Left kidney (tissue), 8 donors: ENCODE data around the gene CAMK2G. TPM values are rescaled to one million over a fixed set of nuclear protein-coding genes. Genes with fewer than 3 reads are reported as not detected.
"Not testable (repeated sequence)": the region's sequence is repeated elsewhere in the genome, so short reads cannot be mapped to it uniquely, and the experiment has no call there.

Source experiments
- DNase-seq: peaks from one replicate; pipeline ENCODE4 v3.0.0-alpha.2; 2013
- long read RNA-seq, 8 donors: transcript quantifications; one replicate each; lab custom pipeline, GENCODE V29; 2026
- polyA plus RNA-seq: library from polyadenylated mRNA; unstranded; fragments of 120-200 nt; gene quantifications from one replicate; pipeline ENCODE4 v1.2.1, GENCODE V29; 2013; ENCODE audit not compliant: insufficient read length

CAMK2G gene
- polyA plus RNA-seq, result 32.6 TPM
- long read RNA-seq, donor 1, partial matches to known transcripts, result 0 of 1 reads
- long read RNA-seq, donor 1, other reads (novel, unspliced or antisense), result 0 of 1 reads
- long read RNA-seq, donor 2, result 0 reads
- long read RNA-seq, donor 3, partial matches to known transcripts, result 0 of 2 reads
- long read RNA-seq, donor 3, other reads (novel, unspliced or antisense), result 0 of 2 reads
- long read RNA-seq, donor 4, result 0 reads
- long read RNA-seq, donor 5, result 0 reads
- long read RNA-seq, donor 6, result 0 reads
- long read RNA-seq, donor 7, result 0 reads
- long read RNA-seq, donor 8, partial matches to known transcripts, result 0 of 1 reads
- long read RNA-seq, donor 8, other reads (novel, unspliced or antisense), result 0 of 1 reads

GRCh38 chr10:73874267-73875138, at the start of gene CAMK2G:
Gene CAMK2G (minus strand): TSS chr10:73874555. CDS start chr10:73874461, 94 bp downstream.
- peak; percentile 65 for DNase-seq

GRCh38 chr10:73922864-73923133, 48.4 kb upstream of the CAMK2G start:
- no peak for DNase-seq

GRCh38 chr10:73922007-73922863, 47.9 kb upstream of the CAMK2G start:
- DNase-seq, result no peak

DNA sequence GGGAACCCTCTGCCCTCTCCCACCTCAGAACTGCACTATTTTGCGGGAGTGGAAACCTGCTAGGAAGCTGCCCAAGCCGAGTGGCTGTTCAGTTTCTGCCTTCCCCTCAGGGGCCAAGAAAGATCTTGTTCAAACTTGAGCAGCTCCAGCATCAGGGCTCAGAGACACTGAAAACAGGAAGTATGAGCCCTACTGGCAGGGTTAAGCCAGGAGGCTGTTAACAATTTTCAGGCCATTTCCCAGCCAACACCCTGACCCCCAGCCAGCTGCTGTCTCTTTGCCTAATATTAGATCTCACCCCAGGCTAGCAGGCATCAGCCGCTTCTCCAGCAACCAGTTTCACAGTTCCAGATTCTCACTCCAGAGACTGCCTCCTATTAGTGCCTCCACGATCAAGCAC, 45.7 kb upstream of the CAMK2G start:
- DNase-seq, result no peak

GRCh38 chr10:73919481-73919880, 45.1 kb upstream of the CAMK2G start:
- DNase-seq, result not testable (repeated sequence)

- DNase-seq, result no peak
Measured at GRCh38 chr10:73917566-73918305, 43.4 kb upstream of the CAMK2G start.

GRCh38 chr10:73916761-73917470, 42.6 kb upstream of the CAMK2G start:
- no peak for DNase-seq

- DNase-seq, result no peak
Measured at GRCh38 chr10:73915206-73915851, 41.0 kb upstream of the CAMK2G start.

DNA sequence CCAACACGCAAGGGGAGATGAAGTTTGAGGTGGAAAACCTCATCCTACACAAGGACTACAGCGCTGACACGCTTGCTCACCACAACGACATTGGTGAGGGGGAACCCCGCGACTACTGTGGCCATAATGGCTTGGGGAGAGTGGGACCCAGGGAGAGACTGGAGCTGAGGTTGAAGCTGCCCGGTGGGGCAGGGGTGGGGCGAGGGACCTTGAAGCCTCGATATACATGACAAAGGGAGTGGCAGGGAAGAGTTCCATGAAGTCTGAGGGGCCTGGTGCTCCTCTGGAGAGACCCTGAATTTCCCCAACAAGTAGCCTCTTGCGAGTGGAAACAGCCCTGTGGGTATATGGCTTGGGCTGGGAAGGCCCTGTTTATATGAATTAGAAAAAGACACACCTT, 39.7 kb upstream of the CAMK2G start:
- DNase-seq, result no peak

DNA sequence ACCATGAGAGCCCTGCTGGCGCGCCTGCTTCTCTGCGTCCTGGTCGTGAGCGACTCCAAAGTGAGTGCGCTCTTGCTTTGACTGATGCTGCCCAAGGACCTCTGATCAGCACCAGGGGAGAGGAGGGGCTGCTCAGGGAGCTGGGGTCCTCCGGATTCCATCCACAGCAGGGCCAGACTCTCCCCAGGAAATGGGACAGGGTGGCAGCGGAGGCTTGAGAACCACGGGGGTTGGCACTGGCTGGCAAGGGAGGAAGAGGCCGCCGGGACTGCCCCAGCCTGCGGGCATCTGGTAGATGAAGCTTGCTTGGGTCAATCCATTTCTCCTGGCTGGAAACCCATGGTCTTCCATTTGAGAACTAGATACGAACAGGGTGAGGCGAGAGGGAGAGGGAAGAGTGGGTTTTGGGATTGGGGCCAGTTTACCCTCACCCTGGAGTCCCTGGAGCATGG, 37.2 kb upstream of the CAMK2G start:
- DNase-seq, result no peak

DNA sequence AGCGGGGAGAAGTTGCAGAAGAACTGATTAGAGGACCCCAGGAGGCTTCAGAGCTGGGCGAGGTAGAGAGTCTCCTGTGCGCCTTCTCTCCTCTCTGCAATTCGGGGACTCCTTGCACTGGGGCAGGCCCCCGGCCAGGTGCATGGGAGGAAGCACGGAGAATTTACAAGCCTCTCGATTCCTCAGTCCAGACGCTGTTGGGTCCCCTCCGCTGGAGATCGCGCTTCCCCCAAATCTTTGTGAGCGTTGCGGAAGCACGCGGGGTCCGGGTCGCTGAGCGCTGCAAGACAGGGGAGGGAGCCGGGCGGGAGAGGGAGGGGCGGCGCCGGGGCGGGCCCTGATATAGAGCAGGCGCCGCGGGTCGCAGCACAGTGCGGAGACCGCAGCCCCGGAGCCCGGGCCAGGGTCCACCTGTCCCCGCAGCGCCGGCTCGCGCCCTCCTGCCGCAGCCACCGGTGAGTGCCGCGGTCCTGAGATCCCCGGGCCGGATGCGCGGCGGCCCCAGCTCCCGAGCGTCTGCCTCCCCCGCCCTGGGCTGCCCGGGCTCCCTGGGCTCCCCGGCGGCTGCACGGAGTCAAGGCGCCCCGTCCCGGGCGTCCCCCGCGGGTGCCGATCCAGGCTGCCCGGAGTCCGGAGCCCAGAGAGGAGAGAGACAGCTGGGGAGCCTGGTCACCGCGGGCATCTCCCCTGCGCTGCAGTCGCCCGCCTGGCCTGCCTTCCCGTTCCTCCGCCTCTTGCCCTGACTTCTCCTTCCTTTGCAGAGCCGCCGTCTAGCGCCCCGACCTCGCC, 36.6 kb upstream of the CAMK2G start, which contains the start of gene PLAU:
Gene PLAU (plus strand): TSS at position 369 of the 789 bp plus-strand sequence. CDS start 424 bp downstream, outside the sequence.
- no peak for DNase-seq

DNA sequence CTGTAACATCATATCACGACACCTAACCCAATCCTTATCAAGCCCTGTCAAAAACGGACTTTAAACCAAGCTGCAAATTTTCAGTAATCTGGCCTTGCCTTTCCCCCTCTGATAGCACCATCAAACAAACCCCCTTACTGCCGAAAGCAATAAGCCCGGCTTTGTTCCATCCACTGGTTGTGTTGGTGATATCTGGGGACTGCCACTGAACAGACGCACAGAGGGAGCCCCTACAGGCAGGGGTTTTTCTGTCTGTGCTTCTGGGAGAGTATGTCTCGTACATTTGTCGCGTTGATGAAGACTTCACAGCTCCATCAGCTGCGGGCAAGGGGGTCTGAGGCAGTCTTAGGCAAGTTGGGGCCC, 36.0 kb upstream of the CAMK2G start:
- no peak for DNase-seq

DNA sequence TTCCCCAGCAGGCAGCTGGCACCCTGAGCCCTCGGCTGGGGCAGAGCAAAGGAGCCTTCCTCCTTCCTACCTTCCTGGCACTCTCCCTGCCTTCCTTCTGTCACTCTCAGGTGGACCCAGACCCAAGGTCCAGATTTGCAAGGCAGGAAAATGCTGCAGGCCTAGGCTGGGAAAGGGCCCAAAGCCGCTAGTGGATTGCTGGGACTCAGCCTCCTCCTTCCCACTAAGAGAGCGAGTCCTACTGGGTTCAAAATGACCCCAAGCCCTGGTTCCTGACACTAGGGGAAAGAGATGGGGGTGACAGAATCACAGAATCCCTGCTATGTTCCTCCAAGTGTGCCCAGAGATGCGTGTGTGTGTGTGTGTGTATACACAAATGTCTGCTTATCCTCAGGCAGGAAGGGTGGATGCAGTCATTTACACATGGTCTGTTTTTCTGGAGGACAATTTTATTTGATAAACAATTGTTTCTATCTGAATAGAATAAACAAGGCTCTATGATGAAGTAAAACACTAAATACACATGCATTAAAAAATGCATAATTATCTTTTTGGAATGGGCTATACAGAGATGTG, 35.3 kb upstream of the CAMK2G start:
- DNase-seq, result no peak

GRCh38 chr10:73908853-73909539, 34.6 kb upstream of the CAMK2G start:
- DNase-seq, result no peak

- DNase-seq, result no peak
Measured at GRCh38 chr10:73907841-73908517, 33.6 kb upstream of the CAMK2G start.

DNA sequence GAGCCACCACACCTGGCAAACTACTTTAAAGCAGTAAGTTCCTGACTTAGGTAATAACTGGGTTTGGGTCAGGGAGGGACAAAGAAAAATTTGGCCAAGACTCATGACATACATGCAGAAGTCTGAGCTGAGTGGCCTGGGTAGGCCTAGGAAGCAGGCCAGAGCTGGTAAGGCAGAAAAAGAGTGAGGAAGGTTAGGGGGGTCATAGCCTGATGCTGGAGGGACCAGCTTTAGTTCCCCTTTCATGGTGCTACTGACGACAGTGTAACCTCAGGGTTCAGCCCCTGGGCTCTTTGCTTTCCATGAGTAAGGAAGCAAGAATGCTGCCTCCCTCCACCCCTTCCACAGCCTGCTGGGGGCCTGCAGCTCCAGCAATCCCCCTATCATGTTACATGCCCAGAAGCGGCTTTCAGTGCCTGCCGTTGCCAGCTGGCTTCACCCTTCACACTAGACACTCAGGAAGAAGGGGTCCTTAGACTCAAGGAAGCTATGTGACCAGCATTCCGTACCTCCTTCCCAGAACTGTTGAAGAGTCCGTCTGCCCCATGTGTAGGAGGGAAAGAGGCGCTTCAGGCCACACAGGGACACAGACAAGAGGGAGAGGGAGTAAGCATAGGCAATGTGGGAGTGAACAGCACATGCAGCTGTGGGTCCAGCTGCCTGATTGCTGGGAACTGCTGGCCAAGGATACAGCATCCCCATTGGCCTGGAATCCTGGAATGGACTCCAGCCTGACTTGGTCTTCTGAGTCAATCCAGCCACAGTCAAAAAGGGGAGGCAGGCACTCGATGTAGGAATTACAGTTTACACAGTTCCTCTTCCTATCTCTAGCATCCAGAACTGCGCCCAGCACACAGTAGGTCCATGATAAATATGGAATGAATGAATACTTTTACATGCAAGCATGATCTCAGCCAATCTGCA, 32.4 kb upstream of the CAMK2G start:
- DNase-seq, result peak; percentile 75
